Stimulated activated naive CD8-positive, alpha-beta T cell treated with anti-CD3 and anti-CD28 coated beads, Interleukin-15, Interleukin-2, amounts not matched to agents 100 U/mL and 50 U/mL, for 24 hours (primary cell): ENCODE results near the gene DOK5.
"Not testable (repeated sequence)": the region's sequence is repeated elsewhere in the genome, so short reads cannot be mapped to it uniquely, and the experiment has no call there.

Experiments used
- ATAC-seq: fragments of 150-1000 bp; cut with Tn5 transposase; one replicate; pipeline ENCODE4 v1.10.0; 2021
- DNase-seq: peaks from one replicate; pipeline ENCODE4 v3.0.0; 2021

The DOK5 gene

GRCh38 chr20:54472607-54473006, 2.8 kb upstream of the DOK5 start:
- ATAC-seq, result no peak
- DNase-seq, result no peak

DNA sequence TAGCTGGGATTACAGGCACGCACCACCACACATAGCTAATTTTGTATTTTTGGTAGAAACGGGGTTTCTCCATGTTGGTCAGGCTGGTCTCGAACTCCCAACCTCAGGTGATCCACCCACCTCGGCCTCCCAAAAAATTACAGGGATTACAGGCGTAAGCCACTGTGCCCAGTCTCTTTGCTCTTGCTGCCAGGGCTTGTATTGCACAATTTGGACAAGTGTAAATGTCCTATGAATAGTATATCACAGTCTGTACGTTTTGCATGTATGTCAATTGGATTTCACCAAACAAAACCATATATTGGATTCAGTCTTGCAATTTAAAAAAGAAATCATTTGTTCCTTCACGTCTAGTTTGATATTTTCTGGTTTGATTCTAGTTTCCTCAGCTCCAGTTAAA, 2.1 kb upstream of the DOK5 start:
- ATAC-seq, result no peak
- DNase-seq, result no peak

GRCh38 chr20:54474046-54474445, 1.3 kb upstream of the DOK5 start:
- ATAC-seq (no peak), DNase-seq (no peak)

- DNase-seq (no peak), ATAC-seq (peak; percentile 26)
Measured at GRCh38 chr20:54474866-54475265, 527 bp upstream of the DOK5 start.

GRCh38 chr20:54476169-54477009, 996 bp downstream of the DOK5 start:
- DNase-seq, result no peak
- no peak for ATAC-seq

DNA sequence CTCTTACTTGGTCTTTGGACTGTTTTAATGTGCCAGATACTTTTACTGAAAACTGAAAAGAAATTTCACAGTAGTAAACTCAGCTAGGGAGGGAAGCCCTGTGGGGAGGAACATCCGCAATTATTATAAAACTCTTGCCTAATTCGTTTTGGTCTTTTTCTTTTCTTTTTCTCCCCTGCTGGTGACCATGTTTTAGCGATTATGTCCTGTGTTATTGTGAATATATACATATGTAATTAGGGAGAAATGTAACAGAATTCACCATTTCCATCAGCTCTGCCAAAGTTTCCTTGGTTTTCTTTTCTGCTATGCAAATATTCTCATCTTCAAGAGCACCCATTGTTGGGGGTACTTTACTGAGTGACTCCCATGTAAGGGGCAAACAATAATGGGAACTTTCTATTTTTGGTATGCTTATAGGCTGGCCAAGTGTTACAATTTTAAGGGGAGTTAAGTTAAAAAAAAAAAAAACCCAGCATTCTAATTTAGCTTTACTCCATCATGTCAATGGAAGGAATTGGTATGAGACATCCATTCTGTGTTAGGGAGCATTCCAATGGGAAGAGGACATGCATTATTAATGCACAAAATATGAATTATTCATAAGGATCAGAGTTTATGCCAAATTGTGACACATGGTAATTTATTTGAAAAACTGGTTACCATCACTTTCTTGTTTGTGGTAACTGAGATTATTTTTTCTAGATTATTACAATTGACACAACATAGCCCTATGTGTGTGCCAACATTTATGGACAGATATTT, 2.0 kb downstream of the DOK5 start:
- DNase-seq, result no peak
- ATAC-seq, result no peak

GRCh38 chr20:54479138-54479906, 3.9 kb downstream of the DOK5 start:
- ATAC-seq, result no peak
- DNase-seq, result no peak

DNA sequence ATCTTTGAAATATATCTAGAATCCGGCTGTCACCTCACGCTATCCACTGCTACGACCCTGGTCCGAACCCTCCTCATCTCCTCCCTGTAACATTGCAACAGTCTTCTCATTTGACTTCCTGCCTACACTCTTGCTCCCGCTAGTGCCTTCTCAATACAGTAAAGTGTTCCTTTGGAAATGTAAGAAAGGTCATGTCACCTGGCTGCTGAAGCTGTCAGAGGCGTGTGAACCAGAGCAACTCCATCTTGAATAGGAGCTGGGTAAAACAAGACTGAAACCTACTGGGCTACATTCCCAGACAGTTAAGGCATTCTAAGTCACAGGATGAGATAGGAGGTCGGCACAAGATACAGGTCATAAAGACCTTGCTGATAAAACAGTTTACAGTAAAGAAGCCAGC, 4.5 kb downstream of the DOK5 start:
- ATAC-seq, DNase-seq: not testable (repeated sequence)

GRCh38 chr20:54481442-54481841, 6.0 kb downstream of the DOK5 start:
- DNase-seq, result no peak
- ATAC-seq, result no peak

DNA sequence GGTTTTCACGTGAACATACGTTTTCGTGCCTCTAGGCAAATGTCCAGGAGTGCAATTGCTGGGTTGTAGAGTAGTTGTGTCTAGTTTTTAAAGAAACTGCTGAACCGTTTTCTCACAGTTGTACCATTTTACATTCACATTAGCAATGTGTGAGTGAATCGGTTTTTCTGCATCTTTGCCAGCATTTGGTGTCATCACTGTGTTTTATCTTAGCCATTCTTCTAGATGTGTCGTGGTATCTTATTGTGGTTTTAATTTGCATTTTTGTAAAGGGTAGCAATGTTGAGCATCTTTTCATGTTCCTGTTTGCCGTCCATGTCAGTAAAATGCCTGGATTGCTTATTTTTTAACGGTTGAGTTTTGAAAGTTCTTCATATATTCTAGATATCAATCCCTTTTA, 10.2 kb downstream of the DOK5 start:
- ATAC-seq (no peak), DNase-seq (no peak)

DNA sequence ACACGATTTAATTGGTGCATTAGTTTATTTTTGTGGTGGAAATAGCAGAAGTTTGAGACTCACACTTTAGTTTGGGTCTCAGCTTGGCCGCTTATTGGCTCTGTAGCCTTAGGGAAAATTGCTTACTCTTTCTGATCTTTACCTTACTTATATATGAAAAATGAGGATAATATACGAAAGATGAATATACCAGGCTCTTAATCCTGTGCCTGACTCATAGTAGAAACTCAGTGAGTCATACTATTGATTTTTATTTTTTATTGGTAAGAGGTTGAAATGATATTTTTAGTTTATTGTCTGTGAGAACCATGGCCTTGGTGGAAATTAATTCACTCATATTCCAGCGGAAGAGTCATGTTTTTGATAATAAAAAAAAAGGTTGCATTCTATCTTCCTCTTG, 11.2 kb downstream of the DOK5 start:
- no peak for DNase-seq
- no peak for ATAC-seq

DNA sequence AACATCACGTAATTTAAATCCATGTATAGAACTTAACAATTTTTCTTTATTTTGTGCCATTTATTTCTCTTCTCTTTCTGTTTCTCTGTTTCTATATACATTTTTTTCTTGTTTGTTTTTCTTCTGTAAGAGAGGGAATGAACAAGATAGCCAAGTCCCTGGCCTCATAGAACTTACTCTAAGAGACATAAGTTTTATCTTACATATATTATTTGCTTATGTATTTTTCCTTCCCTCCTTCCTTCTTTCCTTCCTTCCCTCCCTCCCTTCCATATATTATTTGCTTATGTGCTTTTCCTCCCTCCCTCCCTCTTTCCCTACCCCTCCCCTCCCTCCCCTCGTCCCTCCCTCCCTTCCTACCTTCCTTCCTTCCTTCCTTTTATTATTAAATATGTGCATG, 13.0 kb downstream of the DOK5 start:
- no peak for ATAC-seq
- no peak for DNase-seq

GRCh38 chr20:54491506-54491905, 16.1 kb downstream of the DOK5 start:
- ATAC-seq (no peak), DNase-seq (no peak)

DNA sequence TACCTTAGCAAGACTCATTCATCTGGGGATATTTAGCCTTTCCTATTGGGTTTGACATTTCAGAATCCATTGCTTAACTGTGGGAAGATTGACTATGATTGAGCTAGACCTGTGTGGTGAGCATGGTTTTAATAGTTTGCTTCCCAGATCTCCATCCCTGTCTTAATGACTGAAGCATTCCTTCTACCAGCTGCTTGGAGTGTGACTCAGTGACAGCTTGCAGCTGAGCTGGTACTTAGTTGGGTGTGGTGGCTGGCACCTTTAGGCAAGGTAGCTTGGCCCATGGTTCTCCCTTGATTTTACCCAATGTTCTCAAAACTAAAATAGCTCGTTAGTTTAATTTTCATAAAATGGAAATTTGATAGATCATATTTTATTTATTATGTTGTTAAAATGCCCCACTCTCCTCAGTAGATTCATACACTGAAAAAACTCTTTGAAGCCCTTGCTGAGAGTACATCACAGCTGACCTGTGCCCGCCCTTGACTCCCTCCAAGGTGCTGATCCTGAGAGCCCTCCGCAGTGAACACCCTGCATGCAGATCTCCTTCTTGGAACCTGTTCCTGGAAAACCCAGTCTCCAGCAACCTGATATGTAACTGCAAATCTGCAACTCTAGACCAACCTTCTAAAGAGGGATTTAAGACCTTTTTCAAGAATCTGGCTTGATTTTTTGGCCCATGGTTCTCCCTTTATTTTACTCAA, 19.1 kb downstream of the DOK5 start:
- DNase-seq (no peak), ATAC-seq (no peak)

DNA sequence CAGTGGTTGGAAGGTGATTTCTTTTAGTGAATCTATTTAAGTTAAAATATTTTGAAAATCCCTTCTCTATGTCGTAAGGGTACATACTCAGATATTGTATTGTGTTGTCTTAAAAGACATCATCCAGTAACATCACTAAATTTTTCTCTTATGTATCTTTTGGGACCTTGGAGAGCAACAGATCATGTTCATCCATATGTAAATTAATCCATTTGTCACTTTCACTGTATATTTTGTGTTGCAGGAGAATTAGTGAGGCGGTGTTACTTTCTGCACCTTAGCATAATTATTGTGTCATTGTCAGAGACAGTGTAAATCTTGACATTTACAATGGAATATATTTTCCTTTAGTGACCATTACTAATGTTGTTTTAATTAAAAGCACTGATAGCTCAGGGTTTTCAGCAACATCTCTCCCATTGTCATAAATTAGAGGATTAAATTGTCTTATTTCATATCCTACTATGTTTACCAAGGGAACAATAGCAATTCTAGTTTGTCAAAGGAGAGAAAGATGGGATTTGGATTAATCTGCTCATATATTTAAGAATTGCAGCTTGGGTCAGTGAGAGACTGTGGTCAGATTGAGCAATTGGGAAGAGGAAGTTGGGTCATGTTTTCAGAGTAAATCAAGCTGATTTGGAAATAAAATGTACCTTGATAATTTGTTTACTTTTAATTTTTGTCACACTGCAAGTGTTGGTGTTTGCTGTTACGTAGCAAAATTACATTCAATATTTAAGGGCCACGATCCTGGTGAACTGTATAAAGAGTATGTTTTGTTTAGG, 22.7 kb downstream of the DOK5 start:
- no peak for ATAC-seq
- DNase-seq, result no peak

DNA sequence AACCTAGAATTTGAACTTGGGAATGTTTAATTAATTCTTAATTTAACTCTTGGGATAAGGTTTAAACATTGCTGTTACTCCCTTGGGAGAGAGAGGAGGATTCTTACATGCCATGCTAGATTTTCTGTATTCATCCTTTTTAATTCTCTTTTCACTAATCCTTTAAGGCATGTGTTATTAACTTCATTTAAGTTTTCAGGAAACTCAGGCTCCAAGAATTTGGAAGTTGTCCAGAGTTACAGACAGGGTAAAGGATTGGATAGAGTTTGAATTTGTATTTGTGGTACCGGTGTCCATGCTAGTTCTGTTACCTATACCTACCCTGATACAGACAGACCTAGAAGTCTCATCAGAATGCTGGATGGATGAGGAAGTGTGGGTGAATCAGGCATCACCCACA, 23.7 kb downstream of the DOK5 start:
- no peak for DNase-seq
- no peak for ATAC-seq

- ATAC-seq (no peak), DNase-seq (no peak)
Measured at GRCh38 chr20:54502179-54502578, 26.8 kb downstream of the DOK5 start.

GRCh38 chr20:54506643-54507042, 31.2 kb downstream of the DOK5 start:
- ATAC-seq, result no peak
- DNase-seq, result no peak

DNA sequence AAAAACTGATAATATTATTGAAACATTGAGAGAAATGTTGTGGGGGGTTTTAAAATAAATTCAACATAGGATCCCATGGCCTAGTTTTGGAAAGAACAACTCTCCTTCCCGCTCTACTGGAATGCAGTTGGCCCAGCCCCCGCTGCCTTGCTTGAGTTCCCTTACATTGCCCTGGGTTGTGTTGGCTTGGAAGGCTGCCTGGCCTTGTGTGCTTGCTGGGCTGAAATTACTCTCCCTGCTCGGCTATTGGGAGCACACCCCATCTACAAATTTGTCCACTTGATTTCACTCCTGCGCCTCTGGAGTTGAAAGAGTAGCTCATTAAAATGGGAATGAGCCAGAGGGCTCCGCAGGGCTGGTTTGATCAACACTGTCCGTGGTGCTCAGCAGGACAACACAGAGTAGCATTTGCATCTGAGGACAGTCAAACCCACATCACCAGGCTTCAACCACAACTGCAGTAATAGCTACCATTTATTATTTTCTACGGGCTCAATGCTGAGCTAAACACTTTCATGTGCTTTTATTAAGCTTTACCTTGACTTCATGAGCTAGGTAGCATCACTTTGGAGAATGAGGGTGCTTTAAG, 35.2 kb downstream of the DOK5 start:
- DNase-seq (no peak), ATAC-seq (no peak)

- ATAC-seq (no peak), DNase-seq (no peak)
Measured at GRCh38 chr20:54512694-54513093, 37.3 kb downstream of the DOK5 start.

DNA sequence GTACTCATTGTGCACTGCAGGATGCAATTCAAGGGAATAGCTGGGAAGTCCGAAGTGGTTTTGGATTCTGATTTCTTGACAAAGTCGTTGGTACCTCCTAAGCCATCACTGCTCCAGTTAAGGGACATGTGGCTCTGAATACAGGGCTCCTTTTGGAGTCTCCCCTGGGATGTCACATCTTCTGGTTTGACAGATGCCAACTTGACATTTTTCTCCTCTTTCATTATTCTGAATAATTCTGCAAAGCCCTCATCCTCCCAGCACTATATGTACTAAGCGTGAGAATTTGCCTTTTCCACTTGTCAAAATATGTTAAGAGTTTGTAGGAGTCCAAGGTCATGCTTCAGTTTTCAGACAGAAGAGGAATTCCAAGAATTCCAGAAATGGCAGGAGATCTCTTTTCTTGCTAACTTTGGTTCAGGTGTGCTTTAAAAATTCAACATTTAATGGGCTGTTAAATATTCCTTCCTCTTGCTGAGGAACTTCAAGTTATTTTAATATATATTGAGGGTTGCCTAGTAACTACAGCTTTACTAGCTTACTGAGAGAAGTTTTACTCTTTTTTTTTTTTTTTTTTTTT, 38.7 kb downstream of the DOK5 start:
- DNase-seq (no peak), ATAC-seq (no peak)
